CD1c-positive myeloid dendritic cell (primary cell): Measurements from ENCODE around the gene NXPH3.

Experiments
- DNase-seq: peaks from one replicate; pipeline ENCODE4 v3.0.0-alpha.2; 2016; ENCODE audit errors: extremely low spot score

NXPH3 gene

GRCh38 chr17:49576088-49576916 is 631 bp downstream of the NXPH3 start:
- no peak for DNase-seq

- no peak for DNase-seq
These were observed 1.4 kb downstream of the NXPH3 start for GRCh38 chr17:49576917-49577649.

- no peak for DNase-seq
These were observed 1.9 kb downstream of the NXPH3 start for GRCh38 chr17:49577650-49577934.

- no peak for DNase-seq
These were observed 2.3 kb downstream of the NXPH3 start for GRCh38 chr17:49577963-49578362.

GRCh38 chr17:49578414-49578813 is 2.7 kb downstream of the NXPH3 start:
- no peak for DNase-seq

GRCh38 chr17:49578952-49579500 is 3.4 kb downstream of the NXPH3 start:
- no peak for DNase-seq

GRCh38 chr17:49579522-49579921 is 3.9 kb downstream of the NXPH3 start:
- DNase-seq = no peak

GRCh38 chr17:49580055-49580721 is 4.5 kb downstream of the NXPH3 start:
- DNase-seq = no peak

- no peak for DNase-seq
These were observed 5.4 kb downstream of the NXPH3 start for GRCh38 chr17:49580981-49581647.

GRCh38 chr17:49581648-49581998 is 6.0 kb downstream of the NXPH3 start:
- no peak for DNase-seq

- DNase-seq = no peak
These were observed 6.5 kb downstream of the NXPH3 start for GRCh38 chr17:49582055-49582722.

GRCh38 chr17:49582789-49583188 is 7.1 kb downstream of the NXPH3 start:
- no peak for DNase-seq

- no peak for DNase-seq
These were observed 7.6 kb downstream of the NXPH3 start for GRCh38 chr17:49583226-49583625.

- DNase-seq = no peak
These were observed 8.2 kb downstream of the NXPH3 start for GRCh38 chr17:49583889-49584288.

- no peak for DNase-seq
These were observed 9.9 kb downstream of the NXPH3 start for GRCh38 chr17:49585422-49586027.

- DNase-seq = no peak
These were observed 11.8 kb downstream of the NXPH3 start for GRCh38 chr17:49587366-49588073.

- DNase-seq = no peak
These were observed 12.6 kb downstream of the NXPH3 start for GRCh38 chr17:49588312-49588711.

GRCh38 chr17:49588726-49589576 is 13.3 kb downstream of the NXPH3 start:
- DNase-seq = no peak

GRCh38 chr17:49589577-49589927 is 13.9 kb downstream of the NXPH3 start:
- DNase-seq = no peak

GRCh38 chr17:49590874-49591273 is 15.2 kb downstream of the NXPH3 start:
- no peak for DNase-seq
